Body of pancreas (tissue), 4 donors: ENCODE results near the gene ELOVL4.

Experiments used
- CTCF ChIP-seq, 7 experiments: fragments of 450-650 bp in 4 of 7; fragments of 200-600 bp in 3 of 7; sonication (generic) in 3 of 7; IDR thresholded peaks; one replicate each; pipeline ENCODE4 v1.5.1; 2016 to 2019; ENCODE audit warnings: antibody characterized with exemption in 7 of 7
- POLR2A ChIP-seq, 3 donors: fragments of 450-650 bp; IDR thresholded peaks; one replicate each; pipeline ENCODE4 v1.6.1; 2016; ENCODE audit warnings: antibody characterized with exemption in 3 of 3, mild to moderate bottlenecking in 2 of 3

- no peak for TF ChIP-seq CTCF (IDR thresholded peaks at IDR 0.05)
- TF ChIP-seq POLR2A (IDR thresholded peaks at IDR 0.05), result no peak
Measured at GRCh38 chr6:79928478-79928998, 18.8 kb downstream of the ELOVL4 start.
